IPS-18a (cell line): ENCODE measurements around the gene GPC6.

ENCODE experiments used
- H3K27ac ChIP-seq: one replicate; pipeline ENCODE4 v1.5.1; 2013; ENCODE audit warnings: low read length
- H3K27me3 ChIP-seq: one replicate; pipeline ENCODE4 v1.6.1; 2013; ENCODE audit warnings: mild to moderate bottlenecking, low read length; ENCODE audit not compliant: control insufficient read depth, insufficient read depth
- H3K36me3 ChIP-seq: one replicate; pipeline ENCODE4 v1.6.1; 2013; ENCODE audit warnings: low read depth, low read length; ENCODE audit not compliant: control insufficient read depth
- H3K4me1 ChIP-seq: one replicate; pipeline ENCODE4 v1.6.1; 2013; ENCODE audit warnings: low read depth, low read length; ENCODE audit not compliant: control insufficient read depth
- H3K4me3 ChIP-seq: one replicate; pipeline ENCODE4 v1.5.1; 2013; ENCODE audit warnings: low read length
- H3K9ac ChIP-seq: one replicate; pipeline ENCODE4 v1.6.1; 2013; ENCODE audit warnings: mild to moderate bottlenecking, low read length, moderate library complexity
- H3K9me3 ChIP-seq: one replicate; pipeline ENCODE4 v1.6.1; 2013; ENCODE audit warnings: low read depth, low read length; ENCODE audit not compliant: control insufficient read depth

The GPC6 gene

DNA sequence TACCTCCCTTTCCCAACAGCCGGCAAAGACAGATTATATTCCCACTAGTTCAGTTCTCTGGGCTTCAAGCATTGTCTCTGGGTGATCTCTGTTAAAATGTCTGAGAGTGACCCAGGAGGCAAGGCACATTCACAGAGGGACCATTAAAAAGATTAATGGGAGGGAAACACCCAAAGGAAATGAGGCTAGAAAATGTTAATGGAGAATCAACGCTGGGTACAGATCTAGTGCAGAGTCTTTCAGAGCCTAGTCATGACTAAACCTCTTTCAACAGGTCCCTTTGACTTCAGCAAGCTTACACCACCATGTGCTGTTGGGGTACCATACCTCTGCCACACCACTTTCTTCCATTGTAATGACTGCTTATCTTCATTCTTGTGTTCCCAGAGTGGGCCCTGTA, 894.3 kb downstream of the GPC6 start:
- Histone ChIP-seq H3K4me1 (peaks cover 5% of the 10 kb centered on the region), H3K27me3 (no peaks in the 10 kb centered on the region), H3K9ac (no peak overlapping the region), H3K36me3 (no peaks in the 10 kb centered on the region), H3K9me3 (no peaks in the 10 kb centered on the region), H3K4me3 (no peak overlapping the region), H3K27ac (no peak overlapping the region)

DNA sequence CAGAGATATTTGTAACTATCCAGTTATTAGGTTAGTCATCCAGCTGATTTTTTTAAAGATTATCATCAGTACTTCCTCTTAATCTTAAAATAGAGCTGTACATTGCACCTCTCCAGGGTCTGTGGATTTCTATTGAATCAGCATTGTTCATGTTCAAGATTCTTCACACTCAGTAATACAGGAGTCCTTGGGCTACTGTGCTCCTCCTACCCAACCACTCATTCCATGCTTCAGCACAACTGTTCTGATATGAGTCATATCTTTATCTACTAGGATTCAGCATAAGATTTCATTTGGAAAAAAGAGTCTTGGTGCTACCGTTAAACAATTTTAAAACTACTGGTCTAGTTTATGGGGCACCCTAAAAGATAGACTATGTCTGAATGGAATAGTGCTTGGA, 895.1 kb downstream of the GPC6 start:
- Histone ChIP-seq H3K4me3 (no peak overlapping the region), H3K27ac (no peak overlapping the region), H3K4me1 (peaks cover 5% of the 10 kb centered on the region), H3K9ac (no peak overlapping the region), H3K9me3 (no peaks in the 10 kb centered on the region), H3K27me3 (no peaks in the 10 kb centered on the region), H3K36me3 (no peaks in the 10 kb centered on the region)

DNA sequence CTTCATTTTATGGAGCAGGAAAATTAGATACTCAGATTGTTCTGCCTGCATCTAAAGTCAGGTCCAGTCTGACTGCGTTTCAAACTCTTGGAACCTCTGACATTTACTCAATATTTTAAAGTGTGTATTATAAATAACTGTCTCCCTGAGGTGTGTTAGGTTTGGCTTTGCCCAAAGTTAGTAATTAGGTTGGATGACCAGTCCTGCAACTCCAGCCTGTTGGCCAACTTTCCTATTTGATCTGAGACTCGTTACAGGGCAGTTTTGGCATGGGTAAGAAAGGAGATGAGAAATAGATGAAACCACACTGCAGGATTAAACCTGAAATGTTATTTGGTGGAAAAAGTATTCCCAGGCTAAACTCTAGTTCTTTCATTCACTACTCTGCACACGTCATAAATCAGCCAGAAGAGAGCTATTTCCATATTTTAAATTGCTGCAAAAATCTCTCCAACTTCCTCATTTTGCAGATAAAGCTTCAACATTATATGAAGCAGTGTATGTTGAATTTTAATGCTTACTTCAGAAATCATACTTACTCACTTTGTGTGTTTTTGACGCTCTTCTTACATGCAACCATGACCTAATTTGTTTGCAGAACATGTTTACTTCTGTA, 895.8 kb downstream of the GPC6 start:
- Histone ChIP-seq H3K4me1 (peaks cover 5% of the 10 kb centered on the region), H3K27ac (no peak overlapping the region), H3K4me3 (no peak overlapping the region), H3K36me3 (no peaks in the 10 kb centered on the region), H3K9me3 (no peaks in the 10 kb centered on the region), H3K27me3 (no peaks in the 10 kb centered on the region), H3K9ac (no peak overlapping the region)

DNA sequence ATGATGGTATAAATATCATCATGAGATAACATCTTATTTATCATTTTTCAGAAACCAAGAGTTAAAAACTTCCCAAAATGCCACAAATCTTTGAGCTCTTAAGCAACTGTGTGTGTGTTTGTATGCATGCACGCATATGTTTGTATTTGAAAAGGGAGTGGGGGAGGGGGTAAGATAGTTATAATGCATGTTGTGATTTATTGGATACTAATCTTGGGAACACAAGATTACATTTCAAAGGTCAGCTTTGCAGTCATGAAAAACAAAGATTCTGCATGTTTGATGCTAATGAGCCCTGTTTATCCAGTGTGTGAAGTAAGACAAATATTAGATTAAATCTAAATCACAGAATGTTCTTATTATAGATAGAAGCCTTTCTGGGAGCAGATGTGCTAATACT, 897.0 kb downstream of the GPC6 start:
- Histone ChIP-seq H3K36me3 (no peaks in the 10 kb centered on the region), H3K27me3 (no peaks in the 10 kb centered on the region), H3K4me1 (peaks cover 5% of the 10 kb centered on the region), H3K9me3 (no peaks in the 10 kb centered on the region), H3K9ac (no peak overlapping the region), H3K4me3 (no peak overlapping the region), H3K27ac (no peak overlapping the region)

DNA sequence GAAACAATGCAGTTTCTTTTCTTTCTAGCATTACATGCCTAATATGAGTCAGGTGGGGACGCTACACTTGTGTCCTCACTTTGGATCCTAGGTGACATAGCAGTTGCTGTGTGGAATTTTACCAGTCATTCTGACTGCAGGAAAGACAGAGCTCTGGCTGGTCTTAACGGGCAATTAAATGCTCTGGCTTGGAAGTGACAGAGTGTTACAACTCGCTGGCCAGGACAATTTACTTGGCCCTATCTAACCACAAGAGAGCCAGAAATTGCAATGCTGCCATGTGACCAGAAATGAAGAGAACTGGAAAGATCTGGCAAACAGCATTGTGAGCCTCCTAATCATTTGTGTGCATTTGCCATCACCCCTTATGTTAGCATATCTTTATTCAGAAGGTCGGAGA, 901.8 kb downstream of the GPC6 start:
- Histone ChIP-seq H3K9ac (no peak overlapping the region), H3K9me3 (no peaks in the 10 kb centered on the region), H3K4me1 (peaks cover 3% of the 10 kb centered on the region), H3K27me3 (no peaks in the 10 kb centered on the region), H3K4me3 (no peak overlapping the region), H3K27ac (no peak overlapping the region), H3K36me3 (no peaks in the 10 kb centered on the region)

DNA sequence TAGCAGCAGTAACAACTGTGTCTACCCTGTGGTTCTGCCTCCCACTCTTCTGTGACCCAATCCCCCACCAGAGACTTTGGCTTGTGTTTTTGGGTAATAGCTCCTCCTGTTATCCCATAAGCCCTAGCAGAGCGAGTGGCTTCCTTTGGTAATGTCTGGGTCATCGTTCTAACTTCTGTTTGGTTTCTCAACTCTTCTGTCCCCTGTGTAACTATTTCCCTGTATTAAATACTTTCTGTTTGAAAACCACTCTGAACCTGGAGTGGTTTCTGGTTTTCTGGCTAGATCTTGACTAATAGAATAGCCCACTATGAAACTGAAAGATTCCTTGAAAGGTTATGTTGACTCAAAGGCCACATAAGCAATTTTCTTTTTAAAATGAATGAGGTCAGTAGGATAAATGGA, 902.9 kb downstream of the GPC6 start:
- H3K27ac ChIP-seq = no peak overlapping the region
- H3K27me3 ChIP-seq = no peaks in the 10 kb centered on the region
- H3K4me1 ChIP-seq = no peaks in the 10 kb centered on the region
- no peaks in the 10 kb centered on the region for H3K36me3 ChIP-seq
- H3K4me3 ChIP-seq = no peak overlapping the region
- no peak overlapping the region for H3K9ac ChIP-seq
- H3K9me3 ChIP-seq = no peaks in the 10 kb centered on the region

DNA sequence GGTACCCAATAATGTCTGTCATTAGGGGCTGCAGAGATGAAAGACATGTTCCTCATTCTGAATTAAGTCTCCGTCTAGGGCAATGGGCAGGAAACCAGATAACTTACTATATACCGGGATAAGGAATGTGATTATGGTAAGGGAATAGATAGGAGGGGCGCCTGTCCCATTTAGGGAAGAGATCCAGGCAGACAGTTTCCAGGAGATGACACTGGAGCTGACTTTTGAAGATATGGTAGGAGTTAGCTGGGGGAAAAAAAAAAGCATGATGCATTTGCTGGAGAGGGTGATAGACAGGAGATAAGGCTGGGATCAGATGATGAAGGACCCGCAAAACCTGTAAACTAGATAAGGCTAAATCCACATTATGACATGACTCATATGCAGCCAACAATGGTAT, 912.2 kb downstream of the GPC6 start:
- no peak overlapping the region for H3K27ac ChIP-seq
- peaks cover 29% of the 10 kb centered on the region for H3K4me1 ChIP-seq
- H3K9me3 ChIP-seq = no peaks in the 10 kb centered on the region
- no peak overlapping the region for H3K4me3 ChIP-seq
- H3K36me3 ChIP-seq = no peaks in the 10 kb centered on the region
- no peak overlapping the region for H3K9ac ChIP-seq
- H3K27me3 ChIP-seq = peaks cover 73% of the 10 kb centered on the region

DNA sequence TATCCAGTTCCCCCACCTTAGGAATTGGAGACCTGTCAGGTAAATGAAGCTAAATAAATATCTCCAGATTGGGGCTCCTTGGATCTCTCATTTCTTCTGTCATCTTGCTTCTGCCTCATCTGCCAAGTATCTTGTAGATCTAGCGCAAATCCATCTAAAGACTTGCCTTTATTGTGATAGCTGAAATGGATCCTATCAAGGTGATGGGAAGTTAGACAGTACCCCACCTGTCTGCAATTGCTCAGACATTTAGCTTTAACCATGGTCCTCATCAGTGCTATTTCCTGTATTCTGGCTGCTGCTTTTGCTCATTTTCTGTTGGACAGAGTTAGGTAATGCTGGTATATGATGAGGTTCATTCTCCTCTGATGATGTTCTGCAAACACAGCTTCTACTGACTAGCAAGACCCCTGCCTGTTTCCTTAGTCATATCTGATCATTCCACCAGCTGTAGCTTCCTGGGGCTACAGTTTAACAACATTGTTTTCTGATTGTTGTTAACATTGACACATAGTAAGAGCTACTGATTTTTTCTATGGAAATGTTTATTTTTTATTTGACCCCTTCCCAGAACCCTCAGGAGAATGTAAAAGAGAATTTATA, 912.9 kb downstream of the GPC6 start:
- Histone ChIP-seq H3K9me3 (no peaks in the 10 kb centered on the region), H3K27me3 (peaks cover 79% of the 10 kb centered on the region), H3K36me3 (no peaks in the 10 kb centered on the region), H3K27ac (no peak overlapping the region), H3K9ac (no peak overlapping the region), H3K4me1 (peaks cover 34% of the 10 kb centered on the region), H3K4me3 (no peak overlapping the region)

DNA sequence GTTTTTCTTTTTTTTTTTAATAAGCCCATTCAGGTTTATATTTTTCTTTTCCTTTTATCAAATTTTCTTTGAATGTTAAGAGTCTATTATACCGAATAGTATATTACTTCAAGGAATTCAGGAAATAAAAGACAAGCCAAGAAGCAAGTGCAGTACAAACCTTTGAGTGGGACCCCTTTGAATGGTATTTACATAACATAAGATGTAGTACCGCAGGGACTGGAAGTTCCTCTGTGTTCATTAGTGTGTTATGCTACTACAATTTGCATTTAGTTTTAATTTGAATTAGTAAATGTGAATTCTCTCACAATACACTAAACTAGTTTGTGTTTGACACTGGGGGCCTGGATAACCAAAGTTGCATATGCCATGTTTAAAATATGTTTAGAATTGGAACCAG, 913.4 kb downstream of the GPC6 start:
- Histone ChIP-seq H3K27me3 (peaks cover 85% of the 10 kb centered on the region), H3K4me3 (peak overlapping the region; percentile 19), H3K36me3 (no peaks in the 10 kb centered on the region), H3K9me3 (no peaks in the 10 kb centered on the region), H3K27ac (no peak overlapping the region), H3K4me1 (peaks cover 34% of the 10 kb centered on the region), H3K9ac (no peak overlapping the region)

DNA sequence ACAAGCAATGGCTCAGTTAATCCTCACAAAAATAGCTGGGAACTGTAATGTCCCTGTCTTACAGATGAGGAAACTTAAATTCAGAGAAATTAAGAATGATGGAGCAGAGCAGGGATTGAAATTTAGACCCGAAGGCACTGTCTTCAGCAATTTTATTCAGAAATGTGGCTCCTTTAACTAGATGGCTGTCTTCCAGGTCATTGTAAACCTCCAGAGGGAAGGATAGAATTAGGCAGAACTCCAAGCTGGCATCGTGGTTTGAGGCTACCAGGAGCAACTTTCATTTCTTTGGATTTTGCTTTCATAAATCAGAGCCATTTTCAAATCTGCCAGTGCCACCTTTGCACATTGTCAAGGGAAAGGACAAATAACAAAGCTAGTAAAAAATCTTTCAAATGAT, 913.9 kb downstream of the GPC6 start:
- Histone ChIP-seq H3K27ac (no peak overlapping the region), H3K36me3 (no peaks in the 10 kb centered on the region), H3K4me1 (peaks cover 34% of the 10 kb centered on the region), H3K9me3 (no peaks in the 10 kb centered on the region), H3K27me3 (peaks cover 90% of the 10 kb centered on the region), H3K9ac (no peak overlapping the region), H3K4me3 (peak overlapping the region; percentile 19)

DNA sequence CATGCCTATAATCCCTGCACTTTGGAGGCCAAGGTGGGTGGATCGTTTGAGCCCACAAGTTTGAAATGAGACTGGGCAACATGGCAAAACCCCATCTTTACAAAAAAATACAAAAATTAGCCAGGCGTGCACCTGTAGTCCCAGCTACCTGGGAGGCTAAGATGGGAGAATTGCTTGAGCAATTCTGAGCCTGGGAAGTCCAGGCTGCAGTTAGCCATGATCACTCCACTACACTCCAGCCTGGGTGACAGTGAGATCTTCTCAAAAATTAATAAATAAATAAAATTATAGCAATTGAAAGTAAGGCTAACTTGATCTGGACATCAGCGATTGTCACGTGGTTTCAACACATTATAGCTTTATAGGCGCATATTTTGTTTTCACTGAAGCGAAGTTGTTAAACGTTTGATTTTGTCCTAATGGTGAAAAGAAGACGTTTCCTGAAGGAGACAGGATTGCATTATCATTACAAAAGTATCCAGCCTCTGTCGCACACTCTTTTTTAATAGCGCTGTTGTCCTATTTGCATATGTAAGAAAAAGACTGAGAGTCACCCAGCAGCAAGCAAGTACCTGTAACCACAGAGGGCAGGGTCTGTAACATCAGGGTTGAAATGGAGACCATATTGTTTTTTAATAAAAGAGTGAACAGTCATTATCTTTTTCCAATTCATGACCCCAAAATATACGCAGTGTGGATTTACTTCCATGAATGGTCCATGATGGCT, 917.2 kb downstream of the GPC6 start:
- H3K27me3 ChIP-seq = peaks cover 92% of the 10 kb centered on the region
- H3K4me1 ChIP-seq = peaks cover 34% of the 10 kb centered on the region
- no peaks in the 10 kb centered on the region for H3K36me3 ChIP-seq
- H3K4me3 ChIP-seq = no peak overlapping the region
- H3K9me3 ChIP-seq = no peaks in the 10 kb centered on the region
- no peak overlapping the region for H3K9ac ChIP-seq
- H3K27ac ChIP-seq = no peak overlapping the region

DNA sequence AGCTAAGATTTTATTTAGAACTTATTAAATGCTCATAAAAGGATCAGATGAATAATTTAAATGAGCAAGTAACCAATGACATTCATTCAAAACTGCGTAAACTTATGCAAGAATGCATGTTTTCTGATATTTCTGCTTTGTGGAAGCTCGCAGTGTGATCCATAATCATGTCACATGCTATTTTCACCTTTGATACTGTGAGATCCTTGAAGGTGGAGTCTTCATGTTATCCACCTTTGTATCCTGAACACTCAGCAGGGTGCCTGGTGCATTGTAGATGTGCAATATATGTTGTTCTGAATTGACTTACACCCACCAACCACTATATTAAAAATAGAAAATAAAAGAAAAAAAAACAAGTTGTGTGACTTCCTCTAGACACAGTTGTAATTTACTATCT, 919.4 kb downstream of the GPC6 start:
- H3K4me1 ChIP-seq = peaks cover 20% of the 10 kb centered on the region
- no peak overlapping the region for H3K9ac ChIP-seq
- no peak overlapping the region for H3K27ac ChIP-seq
- H3K9me3 ChIP-seq = no peaks in the 10 kb centered on the region
- no peaks in the 10 kb centered on the region for H3K36me3 ChIP-seq
- no peak overlapping the region for H3K4me3 ChIP-seq
- peaks cover 79% of the 10 kb centered on the region for H3K27me3 ChIP-seq
